ENCODE measurements around the gene CEP128.
"Not testable (repeated sequence)": the region's sequence is repeated elsewhere in the genome, so short reads cannot be mapped to it uniquely, and the experiment has no call there.

CEP128 gene

DNA sequence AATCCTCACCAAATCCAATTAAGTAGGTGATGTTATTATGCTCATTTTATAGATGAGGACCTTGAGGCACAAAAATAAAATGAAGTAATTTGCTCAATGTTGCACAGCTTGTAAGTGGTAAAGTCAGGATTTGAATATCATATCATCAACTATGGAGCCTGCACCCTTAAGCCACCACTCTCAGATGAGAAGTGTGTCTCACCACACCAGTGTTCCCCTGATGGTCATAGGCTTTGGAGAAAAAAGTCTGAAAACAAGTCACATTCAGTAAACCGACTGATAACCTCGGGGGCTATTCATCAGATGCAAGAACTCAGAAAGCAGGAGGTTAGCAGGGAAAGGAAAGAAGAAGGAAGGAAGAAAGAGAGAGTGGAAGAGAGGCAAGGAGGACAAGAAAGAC, 16.7 kb upstream of the CEP128 start:
- Mint-ChIP-seq H3K4me1 (peaks cover 45% of the 10 kb centered on the region), H3K4me3 (no peak overlapping the region), H3K9me3 (no peaks in the 10 kb centered on the region)

DNA sequence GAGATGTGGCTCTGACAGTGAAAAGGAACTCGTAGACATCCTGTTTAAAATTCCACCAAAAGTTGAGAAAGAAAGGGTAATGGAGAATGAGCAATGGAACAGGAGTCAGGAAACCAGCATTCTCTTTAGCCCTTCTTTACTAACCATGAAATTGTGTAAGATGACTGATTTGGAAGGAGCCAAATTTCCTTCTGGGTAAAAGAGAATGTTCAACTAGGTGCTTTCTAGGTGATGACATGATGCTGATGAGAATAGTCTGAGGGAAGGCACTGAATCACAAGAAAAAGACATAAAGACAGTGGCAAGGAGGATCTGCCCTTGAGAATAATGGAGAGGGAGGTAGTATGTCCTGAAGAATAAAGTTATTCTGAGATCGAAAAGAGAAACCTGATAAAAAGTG, 16.1 kb upstream of the CEP128 start:
- Mint-ChIP-seq H3K4me1 (peaks cover 45% of the 10 kb centered on the region), H3K9me3 (no peaks in the 10 kb centered on the region), H3K27me3 (peaks cover 32% of the 10 kb centered on the region), H3K27ac (no peak overlapping the region), H3K4me3 (no peak overlapping the region)
- no peak for ATAC-seq
- no peak for DNase-seq

More for the DNA sequence above, 16.7 kb upstream of the CEP128 start:
- ATAC-seq (no peak), DNase-seq (no peak)
- Mint-ChIP-seq H3K27me3 (peaks cover 32% of the 10 kb centered on the region), H3K27ac (no peak overlapping the region)

DNA sequence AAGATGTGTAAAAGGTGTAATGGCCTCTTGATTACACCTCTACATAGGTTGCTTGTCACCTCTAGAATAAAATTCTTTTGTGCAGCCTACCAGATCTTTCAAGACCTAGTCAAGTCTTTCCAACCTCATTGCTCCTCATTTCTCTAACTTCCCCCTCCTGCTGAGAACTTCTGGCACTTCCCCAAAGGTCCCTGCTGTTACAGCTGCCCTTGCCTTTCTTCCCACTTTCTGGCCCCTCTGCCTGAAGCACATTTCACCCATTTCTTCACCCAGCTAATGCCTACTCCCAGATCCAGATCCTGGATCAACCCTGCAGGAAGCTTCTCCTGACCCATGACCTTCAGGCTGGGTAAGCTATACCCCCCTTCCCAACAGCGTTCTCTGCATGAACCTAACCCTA, 15.4 kb upstream of the CEP128 start:
- H3K4me3 Mint-ChIP-seq: no peak overlapping the region
- peaks cover 32% of the 10 kb centered on the region for H3K27me3 Mint-ChIP-seq
- no peak overlapping the region for H3K27ac Mint-ChIP-seq
- H3K9me3 Mint-ChIP-seq: no peaks in the 10 kb centered on the region
- DNase-seq: no peak
- H3K4me1 Mint-ChIP-seq: peaks cover 45% of the 10 kb centered on the region
- no peak for ATAC-seq

DNA sequence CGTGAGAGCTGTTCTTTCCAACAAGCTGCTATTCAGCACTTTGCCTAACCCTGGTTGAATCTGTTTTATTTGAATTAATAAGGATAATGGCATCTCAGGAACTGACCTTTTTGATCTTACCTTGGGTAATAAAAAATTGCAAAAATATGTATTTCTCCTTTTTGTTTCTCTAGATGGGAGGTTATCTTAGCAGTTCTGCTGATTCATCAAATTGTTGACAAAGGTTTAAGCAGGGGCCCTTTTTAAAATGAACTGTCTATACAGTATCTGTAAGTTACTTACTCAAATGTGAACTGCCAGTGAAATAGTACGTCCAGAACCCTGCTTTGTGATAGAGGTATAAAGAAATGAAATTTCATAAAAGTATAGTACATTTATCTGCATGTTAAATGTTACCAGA, 14.6 kb upstream of the CEP128 start:
- Mint-ChIP-seq H3K27me3 (peaks cover 36% of the 10 kb centered on the region), H3K9me3 (no peaks in the 10 kb centered on the region), H3K4me3 (no peak overlapping the region), H3K27ac (no peak overlapping the region), H3K4me1 (peaks cover 45% of the 10 kb centered on the region)
- no peak for DNase-seq
- ATAC-seq: no peak

DNA sequence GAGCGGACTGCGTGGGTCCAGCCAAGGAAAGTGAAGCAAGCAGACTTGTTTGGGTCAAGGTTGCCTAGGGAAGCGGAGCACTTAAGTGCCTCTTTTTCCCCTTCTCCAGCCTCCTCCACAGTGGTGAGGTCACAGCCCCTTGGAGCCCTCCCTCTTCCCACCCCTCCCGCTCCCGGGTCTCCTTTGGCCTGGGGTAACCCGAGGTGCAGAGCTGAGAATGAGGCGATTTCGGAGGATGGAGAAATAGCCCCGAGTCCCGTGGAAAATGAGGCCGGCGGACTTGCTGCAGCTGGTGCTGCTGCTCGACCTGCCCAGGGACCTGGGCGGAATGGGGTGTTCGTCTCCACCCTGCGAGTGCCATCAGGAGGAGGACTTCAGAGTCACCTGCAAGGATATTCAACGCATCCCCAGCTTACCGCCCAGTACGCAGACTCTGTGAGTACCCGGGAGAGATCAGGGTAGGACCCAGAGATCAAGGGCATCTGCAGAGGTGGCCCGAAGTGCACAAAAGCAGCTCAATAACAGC, 13.9 kb upstream of the CEP128 start, which contains the start of gene TSHR:
Gene TSHR, plus strand, starts transcription at position 206 of the 526 bp plus-strand sequence. Its CDS starts 60 bp downstream, at position 266.
- DNase-seq (peak in 1 of 2 donors; percentile 19), ATAC-seq (peak; percentile 16)
- Mint-ChIP-seq H3K4me3 (peak within 1 kb of the TSS; percentile 89 to 97), H3K9me3 (no peaks in the 10 kb centered on the region), H3K4me1 (peaks cover 45% of the 10 kb centered on the region), H3K27me3 (peaks cover 43% of the 10 kb centered on the region), H3K27ac (peak within 1 kb of the TSS; percentile 67 to 81)

DNA sequence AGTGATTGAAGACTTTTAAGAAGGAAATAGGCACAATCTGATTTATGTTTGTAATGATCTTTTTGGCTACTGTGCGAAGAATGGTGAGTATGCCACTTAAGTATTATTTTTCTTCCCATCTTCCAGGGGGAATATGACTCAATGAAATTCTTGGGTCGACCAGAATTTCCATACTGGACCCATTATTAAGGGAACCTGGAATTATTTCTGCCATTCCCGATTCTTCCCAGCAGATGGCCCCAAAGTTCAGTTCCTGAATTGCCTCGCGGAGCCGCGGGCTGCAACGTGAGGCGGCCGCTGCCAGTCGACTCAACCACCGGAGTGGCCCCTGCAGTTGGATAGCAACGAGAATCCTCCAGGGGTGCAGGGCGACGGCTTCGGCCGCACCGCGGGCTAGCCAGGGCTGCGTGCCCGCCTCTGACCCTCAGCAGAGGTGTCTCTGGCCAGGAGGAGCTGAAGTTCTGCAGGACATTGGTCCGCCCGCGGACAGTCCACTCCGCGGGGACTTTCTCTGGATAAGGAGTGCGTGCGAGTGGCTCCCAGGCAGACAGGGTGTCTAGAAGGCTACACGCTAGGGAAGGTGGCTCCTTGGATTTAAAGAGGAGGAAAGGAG, 13.3 kb upstream of the CEP128 start:
- ATAC-seq (peak; percentile 61), DNase-seq (peak; percentile 68 to 70)
- H3K27ac Mint-ChIP-seq: peak overlapping the region; percentile 67 to 81
- H3K9me3 Mint-ChIP-seq: no peaks in the 10 kb centered on the region
- peaks cover 49% of the 10 kb centered on the region for H3K27me3 Mint-ChIP-seq
- peaks cover 38% of the 10 kb centered on the region for H3K4me1 Mint-ChIP-seq
- H3K4me3 Mint-ChIP-seq: peak overlapping the region; percentile 89 to 97

DNA sequence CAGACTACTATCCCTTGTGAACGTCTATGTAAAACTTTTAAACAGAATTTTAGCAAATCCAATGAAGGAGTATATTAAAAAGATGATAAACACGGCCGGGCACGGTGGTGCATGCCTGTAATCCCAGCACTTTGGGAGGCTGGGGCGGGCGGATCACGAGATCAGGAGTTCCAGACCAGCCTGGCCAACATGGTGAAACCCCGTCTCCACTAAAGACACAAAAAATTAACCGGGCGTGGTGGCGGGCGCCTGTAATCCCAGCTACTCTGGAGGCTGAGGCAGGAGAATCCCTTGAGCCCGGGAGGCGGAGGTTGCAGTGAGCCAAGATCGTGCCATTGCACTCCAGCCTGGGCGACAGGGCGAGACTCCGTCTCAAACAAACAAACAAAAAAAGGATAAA, 11.7 kb upstream of the CEP128 start:
- DNase-seq, H3K9me3 Mint-ChIP-seq, H3K4me3 Mint-ChIP-seq, H3K27ac Mint-ChIP-seq, ATAC-seq: not testable (repeated sequence)
- peaks cover 22% of the 10 kb centered on the region for H3K4me1 Mint-ChIP-seq
- H3K27me3 Mint-ChIP-seq: peaks cover 61% of the 10 kb centered on the region

DNA sequence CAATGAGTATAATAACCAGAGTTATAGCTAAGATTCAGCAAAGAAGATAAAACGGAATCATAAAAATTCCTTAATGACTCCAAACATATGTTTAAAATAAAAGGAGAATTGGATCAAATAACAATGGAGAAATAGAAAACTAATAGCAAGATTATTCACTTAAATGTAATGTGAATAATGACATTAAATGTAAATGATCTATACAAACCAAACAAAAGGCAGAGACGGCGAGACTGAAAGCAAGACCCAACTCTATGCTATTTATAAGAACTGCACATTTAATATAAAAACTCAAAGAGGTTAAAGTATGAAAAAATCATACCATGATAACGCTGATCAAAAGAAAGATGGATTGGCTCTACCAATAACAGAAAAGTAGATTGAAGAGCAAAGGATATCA, 10.0 kb upstream of the CEP128 start:
- Mint-ChIP-seq H3K4me3 (no peak overlapping the region), H3K27ac (no peak overlapping the region), H3K9me3 (peaks cover under 1 to 8% of the 10 kb centered on the region in 2 donors), H3K27me3 (peaks cover 55% of the 10 kb centered on the region), H3K4me1 (peaks cover 30% of the 10 kb centered on the region)
- no peak for DNase-seq
- ATAC-seq: no peak

DNA sequence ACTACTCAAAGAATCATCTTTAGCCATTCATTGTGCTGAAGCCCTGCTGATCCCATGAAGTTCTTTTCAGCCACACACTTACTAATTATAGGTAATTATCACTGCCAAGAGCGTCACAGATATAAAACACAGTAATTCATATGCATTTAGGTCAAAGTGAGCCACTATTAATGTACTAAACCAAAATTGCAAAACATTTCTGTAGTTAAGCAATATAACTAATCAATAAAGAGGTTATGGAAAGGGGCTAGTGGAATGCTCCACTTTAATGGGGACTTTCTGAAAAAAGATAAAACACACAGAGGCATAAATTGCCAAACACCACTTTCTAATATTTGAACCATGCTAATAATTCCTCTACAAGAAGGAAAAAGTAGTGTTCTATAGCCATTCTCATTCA, 6.8 kb upstream of the CEP128 start:
- no peak overlapping the region for H3K4me3 Mint-ChIP-seq
- peaks cover 4 to 13% of the 10 kb centered on the region in 2 donors for H3K9me3 Mint-ChIP-seq
- peaks cover 39% of the 10 kb centered on the region for H3K27me3 Mint-ChIP-seq
- DNase-seq: no peak
- ATAC-seq: no peak
- no peak overlapping the region for H3K27ac Mint-ChIP-seq
- H3K4me1 Mint-ChIP-seq: peaks cover 21% of the 10 kb centered on the region

DNA sequence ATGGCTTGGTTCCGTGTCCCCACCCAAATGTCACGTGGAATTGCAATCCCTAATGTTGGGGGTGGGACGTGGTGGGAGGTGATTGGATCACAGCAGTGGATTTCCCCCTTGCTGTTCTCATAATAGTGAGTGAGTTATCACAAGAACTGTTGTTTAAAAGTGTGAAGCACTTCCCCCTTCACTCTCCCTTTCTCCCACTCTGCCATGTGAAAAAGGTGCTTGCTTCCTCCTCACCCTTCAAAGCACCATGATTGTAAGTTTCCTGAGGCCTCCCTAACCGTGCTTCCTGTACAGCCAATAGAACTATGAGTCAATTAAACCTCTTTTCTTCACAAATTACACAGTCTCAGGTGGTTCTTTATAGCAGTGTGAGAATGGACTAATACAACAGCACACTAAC, 5.3 kb upstream of the CEP128 start:
- Mint-ChIP-seq H3K9me3 (peaks cover 4 to 13% of the 10 kb centered on the region in 2 donors), H3K27ac (no peak overlapping the region), H3K27me3 (peaks cover 39% of the 10 kb centered on the region), H3K4me3 (no peak overlapping the region), H3K4me1 (peaks cover 35% of the 10 kb centered on the region)
- ATAC-seq: no peak
- no peak for DNase-seq

DNA sequence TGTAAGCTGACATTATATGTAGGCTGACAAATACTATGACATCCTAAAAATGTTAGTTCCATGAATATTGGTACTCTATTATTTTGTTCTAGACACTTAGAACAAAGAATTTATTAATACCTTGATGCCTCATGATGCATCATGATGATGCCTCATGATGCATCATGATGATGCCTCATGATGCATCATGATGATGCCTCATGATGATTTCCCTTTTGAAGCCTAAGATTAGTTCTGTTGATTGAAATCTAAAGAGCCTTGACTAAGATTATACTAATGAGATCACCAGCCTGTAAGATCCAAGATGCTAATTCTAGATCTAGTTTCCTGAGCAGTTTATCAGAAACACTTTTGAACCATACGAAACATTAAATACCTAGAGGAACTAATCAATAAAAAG, 4.6 kb upstream of the CEP128 start:
- ATAC-seq: no peak
- H3K27ac Mint-ChIP-seq: no peak overlapping the region

DNA sequence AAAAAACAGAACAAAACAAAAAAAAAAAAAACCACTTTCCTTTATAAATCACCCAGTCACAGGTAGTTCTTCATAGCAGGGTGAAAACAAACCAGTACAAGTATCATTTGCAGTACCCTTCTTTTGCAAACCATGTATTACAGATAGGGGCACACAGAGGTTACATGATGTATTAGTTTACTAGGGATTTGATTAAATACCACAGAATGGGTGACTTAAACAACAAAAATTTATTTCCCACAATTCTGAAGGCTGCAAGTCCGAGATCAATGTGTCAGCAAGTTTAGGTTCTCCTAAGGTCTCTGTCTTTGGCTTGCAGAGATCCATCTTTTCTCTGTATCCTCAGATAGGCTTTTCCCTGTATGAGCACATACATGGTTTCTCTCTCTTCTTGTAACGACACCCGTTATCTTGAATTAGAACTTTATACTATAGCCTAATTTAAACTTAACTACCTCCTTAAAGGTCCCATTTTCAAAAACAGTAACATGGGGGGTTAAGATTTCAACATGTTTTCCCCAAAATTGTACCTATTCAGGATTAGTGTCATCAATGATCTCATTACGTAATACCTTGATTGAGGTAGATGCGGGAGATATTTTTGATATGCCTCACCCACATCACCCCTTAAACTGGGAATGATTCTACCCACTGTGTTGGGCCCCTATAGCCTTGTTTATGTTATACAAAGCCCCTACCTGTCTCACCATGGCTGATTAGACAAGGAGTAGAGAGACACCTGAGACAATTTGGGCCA, 3.5 kb upstream of the CEP128 start:
- Mint-ChIP-seq H3K4me1 (peaks cover 38% of the 10 kb centered on the region), H3K4me3 (no peak overlapping the region), H3K9me3 (peaks cover 4 to 13% of the 10 kb centered on the region in 2 donors), H3K27ac (no peak overlapping the region), H3K27me3 (peaks cover 24% of the 10 kb centered on the region)
- DNase-seq (no peak), ATAC-seq (no peak)

More for the DNA sequence above, 4.6 kb upstream of the CEP128 start:
- H3K27me3 Mint-ChIP-seq: peaks cover 36% of the 10 kb centered on the region
- DNase-seq: no peak
- peaks cover 4 to 13% of the 10 kb centered on the region in 2 donors for H3K9me3 Mint-ChIP-seq
- H3K4me1 Mint-ChIP-seq: peaks cover 37% of the 10 kb centered on the region
- no peak overlapping the region for H3K4me3 Mint-ChIP-seq

DNA sequence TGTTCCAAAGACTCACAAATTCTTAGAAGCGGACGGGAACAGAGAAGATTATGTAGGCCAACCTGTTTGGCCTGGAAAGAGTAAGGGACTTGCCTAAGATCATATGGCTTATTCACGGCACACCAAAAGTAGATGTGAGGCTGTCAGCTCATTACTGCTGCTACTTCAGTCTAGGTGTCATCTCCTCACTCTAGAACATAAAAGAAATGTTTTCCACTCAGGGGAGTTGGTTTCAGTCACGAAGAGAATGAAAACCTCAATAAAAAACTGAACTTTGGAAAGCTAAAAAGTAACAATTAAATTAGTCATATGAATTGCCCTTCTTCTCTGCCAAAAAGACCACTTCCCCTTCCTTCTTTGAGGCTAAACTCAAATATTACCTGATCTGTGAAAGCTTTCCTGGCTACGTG, 658 bp upstream of the CEP128 start:
- peak overlapping the region; percentile 90 for H3K4me3 Mint-ChIP-seq
- DNase-seq (peak; percentile 27 to 30), ATAC-seq (peak; percentile 72)
- no peaks in the 10 kb centered on the region for H3K27me3 Mint-ChIP-seq
- H3K9me3 Mint-ChIP-seq: peaks cover 4 to 12% of the 10 kb centered on the region in 2 donors
- H3K27ac Mint-ChIP-seq: peak overlapping the region; percentile 92 to 98
- peaks cover 38% of the 10 kb centered on the region for H3K4me1 Mint-ChIP-seq

DNA sequence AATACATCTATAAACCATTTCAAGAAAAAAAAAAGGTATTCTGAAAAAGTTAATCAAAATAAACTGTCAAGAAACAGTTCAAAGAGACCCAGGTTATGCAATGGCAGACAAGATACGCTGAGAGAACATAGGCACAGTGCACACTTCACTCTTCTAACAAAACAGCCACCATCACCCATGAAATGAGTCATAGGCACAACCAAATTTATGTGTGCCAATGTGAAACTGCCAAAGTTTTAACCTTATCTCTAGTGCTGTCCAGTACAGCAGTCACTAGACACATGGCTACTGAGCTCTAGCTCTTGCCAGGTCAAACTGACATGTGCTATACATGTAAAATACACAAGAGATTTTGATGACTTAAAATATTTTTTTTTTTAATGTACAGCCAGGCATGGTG, 1.4 kb downstream of the CEP128 start:
- ATAC-seq: peak; percentile 75
- H3K4me1 Mint-ChIP-seq: peaks cover 32% of the 10 kb centered on the region
- peak overlapping the region in 1 of 2 donors; percentile 48 for H3K27ac Mint-ChIP-seq
- DNase-seq: peak; percentile 27 to 41
- no peaks in the 10 kb centered on the region for H3K27me3 Mint-ChIP-seq
- H3K9me3 Mint-ChIP-seq: no peaks in the 10 kb centered on the region
- peak overlapping the region; percentile 46 to 59 for H3K4me3 Mint-ChIP-seq

DNA sequence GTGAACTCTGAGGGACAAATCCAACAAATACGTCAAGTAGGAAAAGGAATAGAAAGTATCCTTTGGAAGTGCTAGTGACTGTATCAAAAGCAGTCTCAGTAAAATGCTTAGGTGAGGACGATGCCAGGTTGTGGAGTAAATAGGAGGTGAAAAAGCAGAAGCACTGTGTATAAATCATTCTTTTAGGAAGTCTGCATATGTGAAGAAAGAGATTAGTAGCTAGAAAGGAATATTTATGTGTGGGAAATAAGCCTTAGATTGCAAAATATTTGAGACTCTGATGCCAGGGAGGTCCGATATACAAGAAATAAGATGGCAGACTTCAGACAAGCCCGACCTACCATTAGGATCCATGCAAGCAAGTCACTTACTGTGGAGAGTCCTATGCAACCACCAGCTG, 7.9 kb downstream of the CEP128 start:
- H3K27me3 Mint-ChIP-seq: no peaks in the 10 kb centered on the region
- no peak overlapping the region for H3K4me3 Mint-ChIP-seq
- peaks cover 0 to 7% of the 10 kb centered on the region in 2 donors for H3K9me3 Mint-ChIP-seq
- DNase-seq (no peak), ATAC-seq (no peak)
- no peak overlapping the region for H3K27ac Mint-ChIP-seq
- peaks cover 51% of the 10 kb centered on the region for H3K4me1 Mint-ChIP-seq

DNA sequence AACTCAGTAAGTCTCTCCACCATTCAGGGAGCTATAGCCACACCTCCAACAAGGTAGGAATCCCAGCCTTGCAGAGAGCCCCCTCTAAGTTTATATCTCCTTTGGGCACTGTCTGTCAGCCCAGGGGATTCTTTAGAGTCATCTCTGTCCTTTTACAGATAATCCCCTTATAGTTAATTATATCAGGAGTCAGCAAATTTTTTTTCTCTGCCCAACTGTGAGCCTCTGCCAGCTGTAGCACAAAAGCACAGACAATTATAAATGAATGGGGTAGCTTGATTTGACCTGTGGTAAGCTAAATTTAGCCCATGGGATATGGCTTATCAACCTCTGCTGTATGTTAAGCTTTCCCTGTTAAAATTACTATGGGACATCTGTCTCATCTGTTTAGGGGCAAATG, 8.3 kb downstream of the CEP128 start:
- Mint-ChIP-seq H3K27ac (no peak overlapping the region), H3K27me3 (no peaks in the 10 kb centered on the region), H3K4me1 (peaks cover 51% of the 10 kb centered on the region), H3K4me3 (no peak overlapping the region), H3K9me3 (peaks cover 0 to 7% of the 10 kb centered on the region in 2 donors)
- DNase-seq (no peak), ATAC-seq (no peak)

Data from stimulated activated naive CD8-positive, alpha-beta T cell treated with anti-CD3 and anti-CD28 coated beads, Interleukin-15, amount 100 ng/mL, for 72 hours (primary cell).